ENCODE measurements around the gene ATE1.
A peak's percentile ranks its signal among the peaks of the same experiment; 100 is the strongest.
"Not testable (repeated sequence)": the region's sequence is repeated elsewhere in the genome, so short reads cannot be mapped to it uniquely, and the experiment has no call there.

Gene ATE1

DNA sequence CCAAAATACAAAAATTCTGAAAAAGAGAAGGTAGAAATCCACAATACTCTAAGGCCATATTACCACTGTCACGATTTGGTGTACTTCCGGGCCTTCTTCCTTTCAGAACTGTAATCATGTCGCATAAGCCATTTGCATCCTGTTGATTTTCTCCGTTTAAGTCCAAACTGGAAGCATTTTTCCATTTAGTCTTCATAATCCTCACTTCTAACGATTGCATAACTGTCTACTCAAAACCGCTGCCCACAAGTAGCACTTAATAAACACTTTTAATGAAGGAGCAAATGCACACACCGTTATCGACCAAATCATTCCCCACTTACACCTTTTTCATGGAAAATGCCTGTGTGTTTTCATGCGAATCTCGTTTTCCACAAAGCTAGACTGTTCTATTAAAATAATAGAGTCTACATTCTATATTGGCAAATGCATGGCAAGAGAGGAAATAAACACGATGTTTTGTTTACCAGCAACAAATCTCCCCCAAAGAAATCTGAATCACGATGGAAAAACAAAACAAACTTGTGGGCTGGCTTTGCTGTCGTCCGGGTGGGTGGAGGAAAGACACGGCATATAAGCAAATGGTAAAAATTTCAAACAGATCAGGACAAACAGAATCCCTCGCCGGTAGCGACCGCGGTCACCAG, 1.0 kb downstream of the ATE1 start:
- in situ Hi-C loops (cut with HindIII; ENCODE audit: low pct_unique_long_range_greater_than_20kb, low sequenced_read_pairs), result no loop called here
- DNase-seq (ENCODE audit: low read depth in 1 of 2, low spot score in 1 of 2), result no peak
- TF ChIP-seq JUND (IDR thresholded peaks at IDR 0.05; ENCODE audit: low read depth), result no peak

- no peak for TF ChIP-seq JUND (IDR thresholded peaks at IDR 0.05; ENCODE audit: low read depth)
- DNase-seq (ENCODE audit: low read depth in 1 of 2, low spot score in 1 of 2), result no peak
- in situ Hi-C loops (cut with HindIII; ENCODE audit: low pct_unique_long_range_greater_than_20kb, low sequenced_read_pairs), result no loop called here
Observed at GRCh38 chr10:121926157-121926556, 1.7 kb downstream of the ATE1 start.

DNA sequence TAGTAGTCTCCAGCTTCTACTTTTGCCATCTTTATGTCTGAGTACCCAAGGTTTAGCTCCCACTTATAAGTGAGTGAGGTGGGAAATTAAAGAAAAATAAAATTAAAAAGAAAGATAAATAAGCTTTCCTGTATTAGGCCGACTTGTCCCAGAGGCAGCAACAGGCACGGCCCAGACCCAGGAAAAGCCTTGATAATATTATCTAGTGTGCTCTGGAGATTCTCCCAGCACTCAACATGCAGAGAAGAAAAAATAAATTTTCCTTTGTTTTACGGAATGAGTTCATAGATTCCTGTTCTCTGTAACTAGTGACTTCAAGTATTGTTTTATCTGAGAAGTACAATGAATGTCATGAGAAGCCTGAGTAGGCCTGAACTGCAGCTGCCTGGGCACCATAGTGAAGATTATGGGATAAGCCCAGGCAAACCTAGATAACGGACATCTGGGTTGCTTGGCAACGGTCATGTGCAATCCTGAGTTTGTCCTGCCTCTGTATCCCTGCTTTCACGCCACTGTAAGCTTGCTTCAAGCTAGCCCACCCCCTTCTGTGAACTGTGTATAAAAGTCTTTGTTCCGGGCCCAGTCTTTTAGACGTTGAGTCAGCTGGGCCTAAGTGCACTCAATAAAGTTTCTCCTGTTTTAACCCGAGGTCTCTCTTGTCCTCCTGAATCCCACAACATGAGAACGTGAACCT, 6.4 kb downstream of the ATE1 start:
- TF ChIP-seq JUND (IDR thresholded peaks at IDR 0.05; ENCODE audit: low read depth), result no peak

GRCh38 chr10:121919666-121920065, 8.2 kb downstream of the ATE1 start:
- no peak for DNase-seq (ENCODE audit: low read depth in 1 of 2, low spot score in 1 of 2)
- no peak for TF ChIP-seq JUND (IDR thresholded peaks at IDR 0.05; ENCODE audit: low read depth)
- in situ Hi-C loops (cut with HindIII; ENCODE audit: low pct_unique_long_range_greater_than_20kb, low sequenced_read_pairs), result no loop called here

More for the DNA sequence above, 6.4 kb downstream of the ATE1 start:
- no peak for DNase-seq (ENCODE audit: low read depth in 1 of 2, low spot score in 1 of 2)
- in situ Hi-C loops (cut with HindIII; ENCODE audit: low pct_unique_long_range_greater_than_20kb, low sequenced_read_pairs), result no loop called here

DNA sequence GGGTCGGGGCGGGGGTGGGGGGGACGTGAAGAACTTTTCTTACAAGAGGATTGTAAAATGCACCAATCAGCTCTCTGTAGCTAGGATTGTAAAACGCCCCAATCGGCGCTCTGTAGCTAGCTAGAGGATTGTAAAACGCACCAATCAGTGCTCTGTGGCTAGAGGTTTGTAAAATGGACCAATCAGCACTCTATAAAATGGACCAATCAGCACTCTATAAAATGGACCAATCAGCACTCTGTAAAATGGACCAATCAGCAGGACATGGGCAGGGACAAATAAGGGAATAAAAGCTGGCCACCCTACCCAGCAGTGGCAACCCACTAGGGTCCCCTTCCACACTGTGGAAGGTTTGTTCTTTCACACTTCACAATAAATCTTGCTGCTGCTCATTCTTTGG, 9.0 kb downstream of the ATE1 start:
- DNase-seq (ENCODE audit: low read depth in 1 of 2, low spot score in 1 of 2); in situ Hi-C loops (cut with HindIII; ENCODE audit: low pct_unique_long_range_greater_than_20kb, low sequenced_read_pairs): not testable (repeated sequence)

DNA sequence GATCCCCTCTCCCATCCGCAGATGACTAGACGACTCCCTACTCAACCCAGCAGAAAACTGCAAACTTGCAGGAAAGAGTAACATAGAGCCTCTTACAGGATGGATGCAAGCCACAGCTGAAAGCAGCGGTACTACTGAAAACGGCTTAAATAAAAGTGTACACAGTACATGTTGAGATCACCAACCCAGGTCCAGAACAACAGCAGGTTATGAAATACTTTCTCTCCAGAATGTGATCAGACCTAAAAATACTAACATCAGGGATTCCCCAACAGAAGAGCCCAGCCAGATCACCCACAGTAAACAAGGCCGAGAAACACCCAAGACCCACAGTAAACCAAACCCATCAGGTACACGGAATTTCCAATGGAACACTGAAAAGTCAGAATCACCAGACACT, 13.2 kb downstream of the ATE1 start:
- in situ Hi-C loops (cut with HindIII; ENCODE audit: low pct_unique_long_range_greater_than_20kb, low sequenced_read_pairs), result no loop called here
- DNase-seq (ENCODE audit: low read depth in 1 of 2, low spot score in 1 of 2), result no peak
- TF ChIP-seq JUND (IDR thresholded peaks at IDR 0.05; ENCODE audit: low read depth), result no peak

DNA sequence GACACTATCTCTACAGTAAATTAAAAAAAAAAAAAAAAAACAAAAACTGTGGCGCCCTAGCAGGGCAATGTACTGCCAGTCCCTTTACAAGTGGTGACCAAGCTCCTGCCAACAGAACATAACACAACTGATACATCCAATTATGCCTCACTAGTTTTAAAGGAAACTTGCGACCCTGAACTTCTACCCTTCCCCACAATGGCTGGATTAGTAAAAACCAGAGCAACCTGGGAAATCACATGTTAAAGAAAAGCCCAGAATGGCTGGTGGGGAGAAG, 16.5 kb downstream of the ATE1 start:
- no peak for TF ChIP-seq JUND (IDR thresholded peaks at IDR 0.05; ENCODE audit: low read depth)
- no peak for DNase-seq (ENCODE audit: low read depth in 1 of 2, low spot score in 1 of 2)
- in situ Hi-C loops (cut with HindIII; ENCODE audit: low pct_unique_long_range_greater_than_20kb, low sequenced_read_pairs), result no loop called here

- peak in 1 of 2 experiments; percentile 19 for DNase-seq (ENCODE audit: low read depth in 1 of 2, low spot score in 1 of 2)
- no peak for TF ChIP-seq JUND (IDR thresholded peaks at IDR 0.05; ENCODE audit: low read depth)
- in situ Hi-C loops (cut with HindIII; ENCODE audit: low pct_unique_long_range_greater_than_20kb, low sequenced_read_pairs), result no loop called here
Observed at GRCh38 chr10:121910673-121911420, 17.0 kb downstream of the ATE1 start.

- no peak for TF ChIP-seq JUND (IDR thresholded peaks at IDR 0.05; ENCODE audit: low read depth)
- in situ Hi-C loops (cut with HindIII; ENCODE audit: low pct_unique_long_range_greater_than_20kb, low sequenced_read_pairs), result no loop called here
- DNase-seq (ENCODE audit: low read depth in 1 of 2, low spot score in 1 of 2), result peak in 1 of 2 experiments; percentile 35
Observed at GRCh38 chr10:121904888-121905287, 22.9 kb downstream of the ATE1 start.

DNA sequence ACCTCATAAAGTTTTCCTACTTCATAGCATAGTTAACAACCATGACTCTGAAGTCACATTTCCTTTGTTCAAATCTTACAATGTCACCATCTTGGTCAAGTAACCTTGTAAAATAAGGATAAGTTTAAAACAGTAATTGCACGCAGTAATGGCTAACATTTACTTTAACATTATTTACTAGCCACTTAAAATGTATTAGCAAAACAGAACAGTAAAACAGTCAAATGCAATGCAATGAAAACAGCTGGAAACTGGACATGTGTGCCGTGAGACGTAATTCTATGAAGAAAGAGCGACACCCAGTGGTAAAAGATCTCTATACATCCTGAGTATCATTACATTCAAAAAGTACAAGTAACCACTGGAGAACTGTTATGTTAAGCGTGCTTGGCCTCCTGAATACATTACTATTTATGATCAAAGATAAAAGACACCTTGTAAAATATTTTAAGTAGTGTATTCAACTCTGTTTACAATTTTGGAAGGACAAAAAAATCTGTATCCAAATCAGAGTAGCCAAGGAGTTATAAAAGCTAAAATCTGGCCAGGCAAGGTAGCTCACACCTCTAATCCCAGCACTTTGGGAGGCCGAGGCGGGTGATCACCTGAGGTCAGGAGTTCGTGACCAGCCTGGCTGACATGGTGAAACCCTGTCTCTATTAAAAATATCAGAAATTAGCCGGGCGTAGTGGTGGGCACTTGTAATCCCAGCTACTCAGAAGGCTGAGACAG, 27.2 kb downstream of the ATE1 start:
- DNase-seq (ENCODE audit: low read depth in 1 of 2, low spot score in 1 of 2), result peak; percentile 33 to 69
- in situ Hi-C loops (cut with HindIII; ENCODE audit: low pct_unique_long_range_greater_than_20kb, low sequenced_read_pairs), result no loop called here
- no peak for TF ChIP-seq JUND (IDR thresholded peaks at IDR 0.05; ENCODE audit: low read depth)

- no peak for DNase-seq (ENCODE audit: low read depth in 1 of 2, low spot score in 1 of 2)
- in situ Hi-C loops (cut with HindIII; ENCODE audit: low pct_unique_long_range_greater_than_20kb, low sequenced_read_pairs), result no loop called here
- TF ChIP-seq JUND (IDR thresholded peaks at IDR 0.05; ENCODE audit: low read depth), result no peak
Observed at GRCh38 chr10:121899727-121900126, 28.1 kb downstream of the ATE1 start.

DNA sequence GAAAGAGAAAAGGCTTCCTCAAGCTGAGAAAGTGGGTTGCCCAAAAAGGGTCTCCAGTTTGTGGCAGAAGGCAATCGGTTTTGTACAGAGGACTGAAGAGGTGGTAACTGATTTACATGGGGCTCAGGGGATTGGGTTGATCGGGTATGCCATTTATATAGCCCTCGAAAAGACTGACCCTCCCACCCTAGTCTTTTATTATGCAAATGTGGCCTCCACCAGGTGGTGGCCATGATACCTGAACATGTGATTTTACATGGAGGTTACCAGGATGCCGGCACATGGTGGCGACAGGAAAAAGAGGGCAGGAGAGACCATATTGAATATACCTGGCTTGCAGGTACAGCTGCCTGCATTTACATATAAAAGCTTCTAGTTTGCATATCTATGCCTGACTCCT, 36.7 kb downstream of the ATE1 start:
- DNase-seq (ENCODE audit: low read depth in 1 of 2, low spot score in 1 of 2), result no peak
- in situ Hi-C loops (cut with HindIII; ENCODE audit: low pct_unique_long_range_greater_than_20kb, low sequenced_read_pairs), result no loop called here
- TF ChIP-seq JUND (IDR thresholded peaks at IDR 0.05; ENCODE audit: low read depth), result no peak

- no peak for TF ChIP-seq JUND (IDR thresholded peaks at IDR 0.05; ENCODE audit: low read depth)
- no peak for DNase-seq (ENCODE audit: low read depth in 1 of 2, low spot score in 1 of 2)
- in situ Hi-C loops (cut with HindIII; ENCODE audit: low pct_unique_long_range_greater_than_20kb, low sequenced_read_pairs), result no loop called here
Observed at GRCh38 chr10:121889212-121889611, 38.6 kb downstream of the ATE1 start.

Data from T47D (cell line).